H9 (cell line): ENCODE results near the gene IL1RAPL2. TPM values are rescaled to one million over a fixed set of nuclear protein-coding genes. Genes with fewer than 3 reads are reported as not detected.

Experiments used
- DNase-seq: peaks from one replicate; pipeline ENCODE4 v3.0.0-alpha.2; 2017
- H2AFZ ChIP-seq: one replicate; pipeline ENCODE4 v1.6.1; 2013; ENCODE audit warnings: mild to moderate bottlenecking, low read length, control low read depth, moderate library complexity
- H2AK5ac ChIP-seq: 2 replicates; pipeline ENCODE4 v1.6.1; 2013; ENCODE audit warnings: low read length, control low read depth, mixed read lengths; ENCODE audit not compliant: insufficient read length
- H2BK120ac ChIP-seq: one replicate; pipeline ENCODE4 v1.6.1; 2013; ENCODE audit warnings: low read depth, mild to moderate bottlenecking, low read length, control low read depth, inconsistent platforms; ENCODE audit not compliant: poor library complexity, severe bottlenecking
- H2BK12ac ChIP-seq: 2 replicates; pipeline ENCODE4 v1.6.1; 2013; ENCODE audit warnings: low read length, control low read depth, mixed read lengths, low read depth; ENCODE audit not compliant: insufficient read length
- H2BK15ac ChIP-seq: 2 replicates; pipeline ENCODE4 v1.6.1; 2013; ENCODE audit warnings: low read depth, low read length, control low read depth
- H2BK20ac ChIP-seq: one replicate; pipeline ENCODE4 v1.6.1; 2013; ENCODE audit warnings: low read depth, mild to moderate bottlenecking, low read length, control low read depth, inconsistent platforms; ENCODE audit not compliant: poor library complexity, severe bottlenecking
- H2BK5ac ChIP-seq: 2 replicates; pipeline ENCODE4 v1.6.1; 2013; ENCODE audit warnings: low read length, control low read depth, mixed read lengths; ENCODE audit not compliant: insufficient read length
- H3K14ac ChIP-seq: 2 replicates; pipeline ENCODE4 v1.6.1; 2013; ENCODE audit warnings: low read length, control low read depth; ENCODE audit not compliant: insufficient read depth
- H3K18ac ChIP-seq: 2 replicates; pipeline ENCODE4 v1.6.1; 2013; ENCODE audit warnings: low read depth, mild to moderate bottlenecking, mixed read lengths, low read length, control low read depth; ENCODE audit not compliant: insufficient read length
- H3K23ac ChIP-seq: 2 replicates; pipeline ENCODE4 v1.6.1; 2013; ENCODE audit warnings: low read length, control low read depth, mixed read lengths, low read depth; ENCODE audit not compliant: insufficient read length
- H3K23me2 ChIP-seq: 2 replicates; pipeline ENCODE4 v1.6.1; 2013; ENCODE audit warnings: low read depth, mild to moderate bottlenecking, mixed read lengths, low read length, control low read depth; ENCODE audit not compliant: insufficient read length, poor library complexity, severe bottlenecking
- H3K27ac ChIP-seq: 2 replicates; pipeline ENCODE4 v1.5.1; 2013; ENCODE audit warnings: low read length, control low read depth, mixed read lengths, low read depth; ENCODE audit not compliant: insufficient read length
- H3K27me3 ChIP-seq: 2 replicates; pipeline ENCODE4 v1.6.1; 2013; ENCODE audit warnings: low read length, control low read depth, inconsistent platforms; ENCODE audit not compliant: insufficient read depth
- H3K4ac ChIP-seq: 2 replicates; pipeline ENCODE4 v1.6.1; 2013; ENCODE audit warnings: low read depth, mild to moderate bottlenecking, control low read depth, inconsistent platforms, low read length, moderate library complexity
- H3K4me1 ChIP-seq: 2 replicates; pipeline ENCODE4 v1.6.1; 2013; ENCODE audit warnings: low read length, control low read depth, inconsistent platforms; ENCODE audit not compliant: insufficient read depth
- H3K4me2 ChIP-seq: 2 replicates; pipeline ENCODE4 v1.6.1; 2013; ENCODE audit warnings: low read length, control low read depth, mixed read lengths; ENCODE audit not compliant: insufficient read length, insufficient read depth
- H3K56ac ChIP-seq: 2 replicates; pipeline ENCODE4 v1.6.1; 2013; ENCODE audit warnings: low read depth, mild to moderate bottlenecking, mixed read lengths, low read length, control low read depth; ENCODE audit not compliant: insufficient read length
- H3K79me1 ChIP-seq: 2 replicates; pipeline ENCODE4 v1.6.1; 2013; ENCODE audit warnings: low read depth, mild to moderate bottlenecking, moderate library complexity, low read length, control low read depth, inconsistent platforms; ENCODE audit not compliant: insufficient read depth, poor library complexity, severe bottlenecking
- H3K79me2 ChIP-seq: 2 replicates; pipeline ENCODE4 v1.6.1; 2013; ENCODE audit warnings: low read length, control low read depth, inconsistent platforms; ENCODE audit not compliant: insufficient read depth
- H3K9ac ChIP-seq: 2 replicates; pipeline ENCODE4 v1.6.1; 2013; ENCODE audit warnings: low read length, control low read depth, mixed read lengths; ENCODE audit not compliant: insufficient read length; ENCODE audit errors: extremely low read depth
- H3K9me3 ChIP-seq: one replicate; pipeline ENCODE4 v1.6.1; 2013; ENCODE audit warnings: low read depth, low read length, inconsistent platforms; ENCODE audit not compliant: control insufficient read depth
- H3T11ph ChIP-seq: one replicate; pipeline ENCODE4 v1.6.1; 2013; ENCODE audit warnings: mild to moderate bottlenecking, low read length, control low read depth, inconsistent platforms
- H4K20me1 ChIP-seq: one replicate; pipeline ENCODE4 v1.6.1; 2013; ENCODE audit not compliant: control insufficient read depth, insufficient read length, insufficient read depth
- H4K5ac ChIP-seq: 2 replicates; pipeline ENCODE4 v1.6.1; 2013; ENCODE audit warnings: low read depth, mild to moderate bottlenecking, mixed read lengths, low read length, control low read depth; ENCODE audit not compliant: insufficient read length
- H4K8ac ChIP-seq: replicated peaks from 2 replicates; pipeline ENCODE4 v1.6.1; 2013; ENCODE audit warnings: low read length, control low read depth, mixed read lengths, low read depth; ENCODE audit not compliant: insufficient read length
- H4K91ac ChIP-seq: 2 replicates; pipeline ENCODE4 v1.6.1; 2013; ENCODE audit warnings: low read depth, mild to moderate bottlenecking, moderate library complexity, mixed read lengths, low read length, control low read depth; ENCODE audit not compliant: insufficient read length
- H3K27ac Mint-ChIP-seq, 3 experiments: 2 replicates in 2 of 3; 3 replicates in 1 of 3; pipeline ENCODE4 v1.8.0; 2020 to 2021; ENCODE audit warnings: mixed read lengths in 3 of 3, mild to moderate bottlenecking in 1 of 3, moderate library complexity in 1 of 3
- H3K27me3 Mint-ChIP-seq: 2 replicates; pipeline ENCODE4 v1.8.0; 2021; ENCODE audit warnings: low read depth, mild to moderate bottlenecking, moderate library complexity, mixed read lengths
- H3K36me3 Mint-ChIP-seq, 3 experiments: 2 replicates in 2 of 3; 3 replicates in 1 of 3; pipeline ENCODE4 v1.8.0; 2020 to 2021; ENCODE audit warnings: low read depth in 3 of 3, mixed read lengths in 3 of 3; ENCODE audit not compliant: insufficient read depth in 1 of 3
- H3K4me1 Mint-ChIP-seq, 2 experiments: 2 replicates each; pipeline ENCODE4 v1.8.0; 2020; ENCODE audit warnings: mixed read lengths in 2 of 2
- H3K4me3 Mint-ChIP-seq, 2 experiments: 2 replicates in 1 of 2; 3 replicates in 1 of 2; pipeline ENCODE4 v1.8.0; 2020 to 2021; ENCODE audit warnings: mild to moderate bottlenecking in 2 of 2, mixed read lengths in 2 of 2, moderate library complexity in 1 of 2
- H3K9me3 Mint-ChIP-seq, 2 experiments: 2 replicates in 1 of 2; 3 replicates in 1 of 2; pipeline ENCODE4 v1.8.0; 2020; ENCODE audit warnings: mild to moderate bottlenecking in 2 of 2, mixed read lengths in 2 of 2, moderate library complexity in 1 of 2
- WGBS: extraction: QIAGEN DNeasy Blood & Tissue Kit; methylation state at CpG from one replicate; pipeline ENCODE4 v1.1.7; 2013; ENCODE audit warnings: missing lambda C conversion rate, low lambda C conversion rate, mixed read lengths; ENCODE audit not compliant: insufficient read length; ENCODE audit errors: extremely low coverage; 5-methylcytosine and 5-hydroxymethylcytosine counted together
- total RNA-seq: library from RNA; stranded (reverse); gene quantifications from 2 replicates; pipeline ENCODE4 v1.2.1, GENCODE V29; 2021
- TF ChIP-seq, protein P1 (sequence below): fragments of 200-600 bp; sonication (generic); conservative IDR thresholded peaks from 3 replicates; pipeline ENCODE4 v1.8.0; 2021; ENCODE audit warnings: antibody characterized with exemption, mild to moderate bottlenecking

The IL1RAPL2 gene
- total RNA-seq, 1 experiment from 2014 or later, result not detected

DNA sequence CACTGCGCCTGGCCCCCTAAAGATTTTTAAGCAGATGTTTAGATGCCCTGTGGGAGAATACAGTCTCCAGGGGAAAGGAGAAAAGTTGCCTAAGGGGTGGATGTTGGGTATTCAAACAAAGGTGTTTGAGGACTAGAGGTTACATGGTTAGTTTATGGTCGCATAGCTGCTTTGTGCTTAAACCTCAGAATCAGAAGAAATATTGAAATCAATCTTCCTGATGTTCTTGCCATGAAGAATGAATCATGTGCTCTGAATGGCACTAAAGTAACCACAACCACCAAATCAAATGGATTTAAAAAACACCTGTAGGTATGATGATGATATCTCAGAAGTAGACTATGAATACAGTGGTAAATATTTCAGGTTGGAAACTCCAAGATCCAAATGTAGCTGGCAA, 697.2 kb downstream of the IL1RAPL2 start:
- H3K9me3 Mint-ChIP-seq, result peaks cover 1 to 42% of the 10 kb centered on the region in 2 experiments; a peak in 3 of 5 replicates
- H3K4me1 ChIP-seq, result no peaks in the 10 kb centered on the region
- no CpG with 5 or more reads among the region's 2 CpGs for WGBS

More for the DNA sequence above, 697.2 kb downstream of the IL1RAPL2 start:
- no peak overlapping the region for H4K8ac ChIP-seq
- H2BK5ac ChIP-seq, result no peak overlapping the region
- H3K14ac ChIP-seq, result no peak overlapping the region
- H3K9me3 ChIP-seq, result peaks cover 7% of the 10 kb centered on the region
- H3K56ac ChIP-seq, result no peak overlapping the region
- H2BK120ac ChIP-seq, result no peak overlapping the region
- H2BK12ac ChIP-seq, result no peak overlapping the region
- Mint-ChIP-seq H3K27me3 (no peaks in the 10 kb centered on the region), H3K27ac (no peak overlapping the region), H3K4me1 (no peaks in the 10 kb centered on the region; a peak in 1 of 4 replicates), H3K4me3 (no peak overlapping the region), H3K36me3 (peaks cover 0 to 2% (median 0%) of the 10 kb centered on the region in 3 experiments; a peak in 4 of 7 replicates)
- TF ChIP-seq, protein P1, sequence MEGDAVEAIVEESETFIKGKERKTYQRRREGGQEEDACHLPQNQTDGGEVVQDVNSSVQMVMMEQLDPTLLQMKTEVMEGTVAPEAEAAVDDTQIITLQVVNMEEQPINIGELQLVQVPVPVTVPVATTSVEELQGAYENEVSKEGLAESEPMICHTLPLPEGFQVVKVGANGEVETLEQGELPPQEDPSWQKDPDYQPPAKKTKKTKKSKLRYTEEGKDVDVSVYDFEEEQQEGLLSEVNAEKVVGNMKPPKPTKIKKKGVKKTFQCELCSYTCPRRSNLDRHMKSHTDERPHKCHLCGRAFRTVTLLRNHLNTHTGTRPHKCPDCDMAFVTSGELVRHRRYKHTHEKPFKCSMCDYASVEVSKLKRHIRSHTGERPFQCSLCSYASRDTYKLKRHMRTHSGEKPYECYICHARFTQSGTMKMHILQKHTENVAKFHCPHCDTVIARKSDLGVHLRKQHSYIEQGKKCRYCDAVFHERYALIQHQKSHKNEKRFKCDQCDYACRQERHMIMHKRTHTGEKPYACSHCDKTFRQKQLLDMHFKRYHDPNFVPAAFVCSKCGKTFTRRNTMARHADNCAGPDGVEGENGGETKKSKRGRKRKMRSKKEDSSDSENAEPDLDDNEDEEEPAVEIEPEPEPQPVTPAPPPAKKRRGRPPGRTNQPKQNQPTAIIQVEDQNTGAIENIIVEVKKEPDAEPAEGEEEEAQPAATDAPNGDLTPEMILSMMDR, result no peak
- no peak overlapping the region for H3T11ph ChIP-seq
- H3K9ac ChIP-seq, result no peak overlapping the region
- no peak overlapping the region for H2BK20ac ChIP-seq
- H2AK5ac ChIP-seq, result no peak overlapping the region
- no peak overlapping the region for H4K91ac ChIP-seq
- DNase-seq, result no peak
- no peak overlapping the region for H3K23ac ChIP-seq
- no peaks in the 10 kb centered on the region for H3K79me2 ChIP-seq
- no peak overlapping the region for H4K5ac ChIP-seq
- H3K4me2 ChIP-seq, result no peak overlapping the region
- H2AFZ ChIP-seq, result no peak overlapping the region
- H3K27ac ChIP-seq, result no peak overlapping the region
- H3K27me3 ChIP-seq, result no peaks in the 10 kb centered on the region
- H3K79me1 ChIP-seq, result no peaks in the 10 kb centered on the region
- H3K18ac ChIP-seq, result no peak overlapping the region
- no peaks in the 10 kb centered on the region for H4K20me1 ChIP-seq
- no peak overlapping the region for H2BK15ac ChIP-seq
- no peaks in the 10 kb centered on the region for H3K23me2 ChIP-seq
- H3K4ac ChIP-seq, result no peak overlapping the region
